ENCODE data around the gene FN3KRP.

The FN3KRP gene

GRCh38 chr17:82683534-82683933 lies 33.0 kb upstream of the FN3KRP start:
- H3K9me3 Mint-ChIP-seq, result no peaks in the 10 kb centered on the region
- no peak overlapping the region for H3K27ac Mint-ChIP-seq
- H3K4me3 Mint-ChIP-seq, result no peak overlapping the region
- no peaks in the 10 kb centered on the region for H3K27me3 Mint-ChIP-seq
- H3K36me3 Mint-ChIP-seq, result peaks cover 8% of the 10 kb centered on the region
- H3K4me1 Mint-ChIP-seq, result no peaks in the 10 kb centered on the region

DNA sequence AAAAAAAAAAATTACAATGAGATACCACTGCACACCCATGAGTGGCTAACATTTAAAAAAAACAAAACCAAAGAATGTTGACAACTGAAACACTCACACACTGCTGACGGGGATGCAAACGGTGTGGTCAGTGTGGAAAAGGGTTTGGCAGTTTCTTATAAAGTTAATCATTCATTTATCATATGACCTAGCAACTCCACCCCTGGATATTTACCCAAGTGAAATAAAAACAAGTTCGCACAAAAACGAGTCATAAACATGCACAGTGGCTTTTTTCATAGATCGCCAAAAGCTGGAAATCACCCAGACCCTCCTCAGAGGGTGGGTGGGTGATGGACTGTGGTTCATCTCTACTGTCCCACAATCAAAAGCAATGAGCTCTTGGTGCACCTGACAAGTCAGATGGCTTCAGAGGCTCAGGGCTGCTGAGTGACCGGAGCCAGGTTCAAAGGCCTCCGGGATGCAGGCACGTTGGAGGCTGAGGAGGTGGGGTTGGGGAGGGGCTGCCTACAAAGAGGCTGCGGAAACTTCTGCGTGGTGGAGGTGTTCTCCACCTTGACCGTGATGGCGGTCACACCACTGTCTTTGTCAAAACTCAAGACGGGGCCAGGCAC lies 32.2 kb upstream of the FN3KRP start:
- H3K9me3 Mint-ChIP-seq, result no peaks in the 10 kb centered on the region
- no peak overlapping the region for H3K4me3 Mint-ChIP-seq
- H3K4me1 Mint-ChIP-seq, result no peaks in the 10 kb centered on the region
- no peaks in the 10 kb centered on the region for H3K27me3 Mint-ChIP-seq
- peaks cover 8% of the 10 kb centered on the region for H3K36me3 Mint-ChIP-seq
- H3K27ac Mint-ChIP-seq, result no peak overlapping the region

GRCh38 chr17:82685291-82685690 lies 31.2 kb upstream of the FN3KRP start:
- Mint-ChIP-seq H3K4me1 (no peaks in the 10 kb centered on the region), H3K27ac (no peak overlapping the region), H3K9me3 (no peaks in the 10 kb centered on the region), H3K27me3 (no peaks in the 10 kb centered on the region), H3K36me3 (peaks cover 11% of the 10 kb centered on the region), H3K4me3 (no peak overlapping the region)

- H3K9me3 Mint-ChIP-seq, result no peaks in the 10 kb centered on the region
- no peak overlapping the region for H3K27ac Mint-ChIP-seq
- no peaks in the 10 kb centered on the region for H3K4me1 Mint-ChIP-seq
- H3K27me3 Mint-ChIP-seq, result no peaks in the 10 kb centered on the region
- no peak overlapping the region for H3K4me3 Mint-ChIP-seq
- peaks cover 11% of the 10 kb centered on the region for H3K36me3 Mint-ChIP-seq
These were observed 29.9 kb upstream of the FN3KRP start for GRCh38 chr17:82686366-82687324.

DNA sequence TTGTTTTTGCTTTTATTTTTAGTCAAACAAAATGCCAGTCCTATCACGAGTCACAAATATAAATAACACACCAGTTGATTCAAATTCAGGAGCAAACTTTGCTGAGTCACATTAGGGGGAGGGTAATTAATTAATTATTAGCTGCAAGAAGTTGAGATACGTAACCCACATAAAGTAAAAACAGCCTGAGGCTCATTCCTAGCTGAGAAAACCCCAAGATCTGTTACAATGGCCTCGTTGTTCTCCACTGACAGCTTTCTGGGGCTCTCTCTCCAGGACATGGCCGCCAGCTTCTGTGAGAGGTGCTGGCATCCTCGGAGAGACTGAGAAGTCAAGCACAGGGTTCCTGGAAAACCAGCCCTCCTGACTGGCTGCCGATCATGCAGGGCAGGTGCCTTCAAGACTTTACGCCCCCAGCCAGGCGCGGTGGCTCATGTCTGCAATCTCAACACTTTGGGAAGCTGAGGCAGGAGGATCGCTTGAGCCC lies 29.1 kb upstream of the FN3KRP start:
- no peak overlapping the region for H3K4me3 Mint-ChIP-seq
- H3K4me1 Mint-ChIP-seq, result no peaks in the 10 kb centered on the region
- no peaks in the 10 kb centered on the region for H3K27me3 Mint-ChIP-seq
- H3K9me3 Mint-ChIP-seq, result no peaks in the 10 kb centered on the region
- H3K27ac Mint-ChIP-seq, result no peak overlapping the region
- H3K36me3 Mint-ChIP-seq, result peaks cover 5% of the 10 kb centered on the region

GRCh38 chr17:82687871-82688270 lies 28.6 kb upstream of the FN3KRP start:
- H3K27me3 Mint-ChIP-seq, result no peaks in the 10 kb centered on the region
- peaks cover 5% of the 10 kb centered on the region for H3K36me3 Mint-ChIP-seq
- no peaks in the 10 kb centered on the region for H3K9me3 Mint-ChIP-seq
- no peak overlapping the region for H3K27ac Mint-ChIP-seq
- no peak overlapping the region for H3K4me3 Mint-ChIP-seq
- H3K4me1 Mint-ChIP-seq, result no peaks in the 10 kb centered on the region

DNA sequence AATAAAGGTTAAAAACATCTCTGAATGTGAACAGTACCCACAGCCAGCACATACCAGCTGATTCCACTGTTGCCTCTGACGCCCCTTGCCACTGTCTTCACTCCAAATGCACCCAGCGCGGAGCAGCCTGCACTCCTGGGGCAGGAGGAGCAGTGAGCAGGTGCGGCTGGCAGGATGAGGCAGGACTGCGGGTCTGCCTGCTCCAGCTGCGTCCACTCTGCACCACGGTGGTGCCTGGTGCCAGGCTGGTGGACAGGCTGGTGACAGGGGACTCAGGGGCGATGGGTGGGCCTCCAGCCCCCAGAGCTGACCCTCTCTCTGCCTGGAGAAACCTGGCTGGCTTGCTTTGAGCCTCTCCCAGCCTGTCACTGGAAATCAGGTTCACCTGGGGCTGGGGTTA lies 27.4 kb upstream of the FN3KRP start:
- H3K27ac Mint-ChIP-seq, result no peak overlapping the region
- H3K9me3 Mint-ChIP-seq, result no peaks in the 10 kb centered on the region
- peaks cover 5% of the 10 kb centered on the region for H3K36me3 Mint-ChIP-seq
- H3K4me1 Mint-ChIP-seq, result no peaks in the 10 kb centered on the region
- H3K27me3 Mint-ChIP-seq, result no peaks in the 10 kb centered on the region
- H3K4me3 Mint-ChIP-seq, result no peak overlapping the region

GRCh38 chr17:82690786-82691489 lies 25.6 kb upstream of the FN3KRP start:
- Mint-ChIP-seq H3K27ac (no peak overlapping the region), H3K4me1 (no peaks in the 10 kb centered on the region), H3K9me3 (no peaks in the 10 kb centered on the region), H3K36me3 (peaks cover 10% of the 10 kb centered on the region), H3K27me3 (no peaks in the 10 kb centered on the region), H3K4me3 (no peak overlapping the region)

DNA sequence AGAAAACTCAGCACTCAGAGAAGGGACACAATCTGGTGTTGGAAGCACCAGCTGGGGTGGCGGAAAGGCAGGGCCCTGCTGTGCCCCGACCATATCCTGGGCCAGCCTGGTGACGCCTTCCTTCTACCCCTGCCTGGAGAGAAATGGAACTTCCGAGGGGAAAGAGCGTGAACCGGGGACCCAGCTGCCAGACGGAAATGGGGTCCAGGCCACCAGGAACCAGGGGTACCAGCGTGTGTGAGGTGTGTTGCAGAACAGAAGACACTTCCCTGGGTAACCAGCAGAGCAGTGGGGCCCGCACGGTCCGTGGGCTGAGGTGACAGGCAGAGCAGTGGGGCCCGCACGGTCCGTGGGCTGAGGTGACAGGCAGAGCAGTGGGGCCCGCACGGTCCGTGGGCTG lies 24.8 kb upstream of the FN3KRP start:
- Mint-ChIP-seq H3K4me3 (no peak overlapping the region), H3K4me1 (peaks cover 1% of the 10 kb centered on the region), H3K27ac (no peak overlapping the region), H3K36me3 (peaks cover 12% of the 10 kb centered on the region), H3K9me3 (no peaks in the 10 kb centered on the region), H3K27me3 (no peaks in the 10 kb centered on the region)

- Mint-ChIP-seq H3K4me1 (peaks cover 7% of the 10 kb centered on the region), H3K27ac (no peak overlapping the region), H3K27me3 (no peaks in the 10 kb centered on the region), H3K4me3 (no peak overlapping the region), H3K9me3 (no peaks in the 10 kb centered on the region), H3K36me3 (peaks cover 11% of the 10 kb centered on the region)
These were observed 24.2 kb upstream of the FN3KRP start for GRCh38 chr17:82692268-82692667.

GRCh38 chr17:82693168-82693867 lies 23.2 kb upstream of the FN3KRP start:
- no peaks in the 10 kb centered on the region for H3K9me3 Mint-ChIP-seq
- no peak overlapping the region for H3K4me3 Mint-ChIP-seq
- H3K27ac Mint-ChIP-seq, result no peak overlapping the region

DNA sequence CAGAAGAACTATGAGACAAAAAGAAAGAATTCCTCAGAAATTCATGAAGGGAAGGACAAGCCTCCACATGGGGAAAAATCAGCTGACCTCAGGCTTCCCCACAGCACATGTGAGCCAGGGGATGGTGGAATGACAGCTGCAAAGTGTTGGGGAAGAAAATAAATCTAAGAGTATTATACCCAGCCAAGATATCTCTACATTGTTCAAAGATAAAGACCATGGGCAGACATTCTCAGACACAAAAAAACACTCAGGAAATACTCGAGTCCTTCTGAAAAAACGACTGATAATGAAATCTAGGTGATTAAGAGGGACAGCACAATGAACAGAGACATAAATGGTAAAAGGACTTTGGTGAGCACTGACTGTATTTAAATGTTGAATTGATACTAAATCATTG lies 21.9 kb upstream of the FN3KRP start:
- H3K4me3 Mint-ChIP-seq, result no peak overlapping the region

More at GRCh38 chr17:82693168-82693867, 23.2 kb upstream of the FN3KRP start:
- no peaks in the 10 kb centered on the region for H3K27me3 Mint-ChIP-seq
- peaks cover 10% of the 10 kb centered on the region for H3K36me3 Mint-ChIP-seq
- H3K4me1 Mint-ChIP-seq, result peaks cover 7% of the 10 kb centered on the region

DNA sequence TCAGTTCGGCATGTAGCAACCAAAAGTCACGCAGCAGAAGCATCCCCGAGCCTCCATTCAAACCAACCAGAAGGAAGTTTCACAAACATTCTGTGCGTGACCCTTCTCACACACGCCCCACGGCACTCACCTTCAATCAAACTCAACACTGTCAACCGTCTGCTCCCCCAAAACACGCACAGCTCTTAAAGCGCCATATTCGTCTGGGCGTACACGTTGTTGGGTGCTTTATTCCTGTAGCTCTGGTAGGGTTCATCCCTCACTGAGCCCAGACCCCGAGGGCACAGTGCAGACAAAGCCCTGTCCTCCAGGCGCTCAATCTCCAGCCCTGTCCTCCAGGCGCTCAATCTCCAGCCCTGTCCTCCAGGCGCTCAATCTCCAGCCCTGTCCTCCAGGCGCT lies 20.2 kb upstream of the FN3KRP start:
- Mint-ChIP-seq H3K9me3 (no peaks in the 10 kb centered on the region), H3K4me3 (no peak overlapping the region), H3K4me1 (peaks cover 11% of the 10 kb centered on the region), H3K27ac (no peak overlapping the region), H3K36me3 (peaks cover 8% of the 10 kb centered on the region), H3K27me3 (no peaks in the 10 kb centered on the region)

More for the DNA sequence above, 21.9 kb upstream of the FN3KRP start:
- peaks cover 10% of the 10 kb centered on the region for H3K36me3 Mint-ChIP-seq
- no peaks in the 10 kb centered on the region for H3K27me3 Mint-ChIP-seq
- H3K9me3 Mint-ChIP-seq, result no peaks in the 10 kb centered on the region
- peaks cover 11% of the 10 kb centered on the region for H3K4me1 Mint-ChIP-seq
- H3K27ac Mint-ChIP-seq, result no peak overlapping the region

- peaks cover 8% of the 10 kb centered on the region for H3K36me3 Mint-ChIP-seq
- H3K27ac Mint-ChIP-seq, result no peak overlapping the region
- peak overlapping the region; percentile 30 for H3K4me3 Mint-ChIP-seq
- H3K27me3 Mint-ChIP-seq, result no peaks in the 10 kb centered on the region
- peaks cover 11% of the 10 kb centered on the region for H3K4me1 Mint-ChIP-seq
- H3K9me3 Mint-ChIP-seq, result no peaks in the 10 kb centered on the region
These were observed 19.3 kb upstream of the FN3KRP start for GRCh38 chr17:82696916-82697807.

DNA sequence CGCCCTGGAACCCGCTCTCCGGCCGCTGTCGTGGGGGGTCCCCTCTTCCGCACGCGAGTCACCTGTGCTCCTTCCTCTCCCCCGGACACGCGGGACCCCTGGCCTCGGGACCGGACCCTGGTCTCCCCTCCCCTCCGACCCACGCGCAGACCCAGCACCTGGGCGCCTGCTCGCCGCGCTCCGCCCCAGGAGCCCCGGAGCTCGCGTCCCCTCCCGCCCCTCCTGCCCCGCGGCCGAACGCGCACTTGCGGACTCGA lies 18.8 kb upstream of the FN3KRP start:
- Mint-ChIP-seq H3K27me3 (no peaks in the 10 kb centered on the region), H3K9me3 (no peaks in the 10 kb centered on the region), H3K4me1 (peaks cover 11% of the 10 kb centered on the region), H3K27ac (no peak overlapping the region), H3K4me3 (peak overlapping the region; percentile 15), H3K36me3 (peaks cover 8% of the 10 kb centered on the region)
